Colon (tissue), 2 donors: ENCODE data around the gene HACD4.

ENCODE experiments used
- FAIRE-seq: peaks from 2 replicates; lab custom pipeline; 2012; peaks lifted over from hg19 to GRCh38; lab: Jason Lieb, UNC
- donor health status: control.
- donor health status: control.

HACD4 gene

GRCh38 chr9:21031091-21031807 is at the start of gene HACD4:
HACD4 (minus strand) TSS chr9:21031640; CDS start chr9:21031590, 50 bp downstream.
- FAIRE-seq: no peak

GRCh38 chr9:21080793-21081192 is 49.4 kb upstream of the HACD4 start:
- FAIRE-seq: no peak

GRCh38 chr9:21078702-21079101 is 47.3 kb upstream of the HACD4 start:
- FAIRE-seq: no peak

DNA sequence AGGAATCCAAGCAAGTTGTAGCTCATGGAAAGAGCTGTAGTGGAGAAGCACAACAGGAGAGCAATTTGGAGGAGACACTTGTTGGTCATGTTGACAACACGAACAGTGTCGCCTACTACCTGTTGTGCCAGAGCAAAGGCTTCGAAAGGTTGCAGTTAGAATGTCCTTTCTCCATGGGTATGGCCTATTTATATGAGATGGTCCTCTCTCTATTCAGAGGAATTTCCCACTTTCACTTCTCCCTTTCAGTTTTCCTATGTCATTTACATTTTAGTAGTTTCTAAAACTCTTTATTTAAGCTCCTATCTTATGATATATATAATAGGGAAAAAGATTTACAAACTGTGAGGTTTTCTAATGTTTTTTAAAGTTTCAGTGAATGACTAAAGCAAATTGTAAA is 46.3 kb upstream of the HACD4 start, which contains the start of gene IFNB1:
TSS of gene IFNB1 (minus strand) at position 162 of the 400 bp plus-strand sequence. CDS start at position 89, 73 bp downstream.
- FAIRE-seq: no peak

GRCh38 chr9:21075484-21075883 is 44.0 kb upstream of the HACD4 start:
- FAIRE-seq: no peak

DNA sequence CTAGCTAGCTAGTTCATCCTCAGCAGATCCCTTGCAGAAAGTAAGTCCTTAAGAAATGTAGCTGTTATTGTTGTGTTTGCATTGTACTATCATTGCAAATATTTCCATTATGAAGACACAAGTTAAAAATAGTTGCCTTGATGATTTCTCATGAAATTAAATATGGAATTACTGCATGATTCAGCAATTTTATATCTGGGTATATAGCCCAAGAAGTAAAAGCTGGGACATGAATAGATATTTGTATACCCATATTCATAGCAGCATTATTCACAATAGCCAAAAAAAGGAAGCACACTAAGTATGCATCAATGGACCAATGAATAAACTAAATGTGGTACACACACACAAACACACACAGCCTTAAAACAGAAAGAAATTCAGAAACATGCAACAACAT is 39.5 kb upstream of the HACD4 start:
- no peak for FAIRE-seq

DNA sequence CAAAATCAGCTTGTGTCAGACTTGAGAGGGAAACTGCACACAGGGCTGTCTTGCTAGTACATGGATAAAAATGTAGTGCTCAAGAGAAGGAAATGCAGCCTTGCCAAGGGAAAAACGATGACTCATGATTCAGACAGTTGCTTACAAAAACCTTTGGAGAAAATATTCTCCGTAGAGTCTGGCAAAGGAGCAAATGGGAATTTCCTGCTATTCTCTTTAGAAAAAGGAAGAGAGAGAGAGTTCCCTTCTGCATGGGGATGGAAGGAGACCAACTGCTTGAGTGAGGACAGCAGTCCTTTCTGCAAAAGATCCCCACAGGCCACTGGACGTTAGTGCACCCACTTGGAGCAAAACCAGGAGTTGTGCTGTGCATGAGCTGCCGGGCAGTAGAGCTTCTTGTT is 38.7 kb upstream of the HACD4 start:
- FAIRE-seq: no peak

DNA sequence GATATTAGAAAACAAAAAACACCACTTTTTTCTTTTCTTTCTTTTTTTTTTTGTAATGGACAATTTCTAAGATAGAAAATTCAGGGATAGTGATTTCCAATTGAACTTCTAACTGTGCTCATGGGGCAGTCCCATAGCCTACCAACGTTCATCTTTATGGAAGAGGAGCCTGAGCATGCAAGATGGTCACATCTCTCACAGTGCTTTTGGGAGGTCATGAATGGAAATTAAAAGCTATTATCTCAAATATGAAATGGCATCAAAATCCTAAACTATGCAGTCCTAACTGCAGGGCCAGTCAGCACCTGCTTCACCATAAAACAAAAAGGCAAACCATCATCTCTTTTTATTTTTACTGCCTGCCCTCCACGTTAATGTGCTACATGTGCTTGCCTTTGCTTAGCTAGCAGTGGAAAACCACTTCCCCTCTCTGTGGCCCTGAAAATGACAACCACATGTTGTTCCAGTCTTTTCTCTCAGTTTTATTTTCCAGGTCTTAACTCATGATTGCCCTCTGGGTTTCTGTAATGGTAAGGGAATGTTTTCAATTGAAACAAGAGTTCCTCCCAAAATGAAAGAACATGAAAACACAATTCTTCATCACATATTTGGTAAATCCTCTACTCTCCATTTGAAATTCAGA is 29.6 kb upstream of the HACD4 start:
- no peak for FAIRE-seq

DNA sequence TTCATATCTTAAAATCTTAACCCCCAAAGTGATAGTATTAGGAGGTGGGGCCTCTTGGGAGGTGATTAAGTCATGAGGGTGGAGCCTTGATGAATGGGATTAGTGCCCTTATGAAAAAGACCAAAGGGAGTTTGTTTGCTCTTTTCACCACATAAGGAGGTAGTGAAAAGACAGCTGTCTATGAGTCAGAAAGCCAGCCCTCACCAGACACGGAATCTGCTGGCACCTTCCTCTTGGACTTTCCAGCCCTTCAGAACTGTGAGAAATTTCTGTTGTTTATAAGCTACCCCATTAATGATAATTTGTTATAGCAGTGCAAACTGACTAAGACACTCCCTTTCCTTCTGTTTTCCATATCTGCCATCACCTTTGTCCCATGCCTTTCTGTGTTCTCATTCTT is 25.5 kb upstream of the HACD4 start:
- no peak for FAIRE-seq

- FAIRE-seq: no peak
These were observed 22.4 kb upstream of the HACD4 start for GRCh38 chr9:21053851-21054250.

DNA sequence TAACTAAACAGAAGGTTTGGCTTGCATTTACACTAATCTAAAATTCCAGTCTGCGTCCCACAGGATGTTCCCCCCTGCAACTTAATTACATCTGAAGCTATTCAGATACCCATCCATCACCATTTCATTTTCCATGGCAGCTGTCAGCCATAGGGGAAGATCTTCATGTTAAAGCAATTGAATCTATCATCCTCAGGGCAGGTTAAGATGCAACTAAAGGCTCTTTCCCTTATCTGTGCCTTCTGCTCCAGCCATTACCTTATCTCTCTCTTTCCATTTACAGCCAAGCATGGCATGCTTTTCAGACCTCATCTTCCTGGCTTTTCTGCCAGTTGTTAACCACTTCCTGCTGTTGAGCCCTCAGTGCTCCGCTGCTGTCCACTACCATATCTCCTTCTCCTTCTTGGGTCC is 15.8 kb upstream of the HACD4 start:
- FAIRE-seq: no peak

DNA sequence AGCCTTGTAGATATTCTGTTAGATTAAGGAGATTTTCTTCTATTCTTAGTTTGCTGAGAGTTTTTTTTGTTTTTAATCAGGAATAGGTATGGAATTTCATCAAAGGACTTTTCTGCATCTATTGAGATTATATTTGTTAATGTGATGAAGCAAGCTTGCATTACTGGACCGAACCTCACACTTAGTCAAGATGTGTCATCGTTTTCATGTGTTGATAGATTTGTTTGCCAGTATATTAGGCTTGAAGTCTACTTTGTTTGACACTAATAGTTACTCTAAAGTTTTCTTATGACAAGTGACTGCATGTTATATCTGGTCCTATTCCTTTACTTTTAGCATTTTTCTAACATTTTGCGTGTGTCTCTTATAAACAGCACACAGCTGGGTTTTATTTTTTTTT is 12.4 kb upstream of the HACD4 start:
- FAIRE-seq: no peak

- no peak for FAIRE-seq
These were observed 11.0 kb upstream of the HACD4 start for GRCh38 chr9:21042466-21042865.

DNA sequence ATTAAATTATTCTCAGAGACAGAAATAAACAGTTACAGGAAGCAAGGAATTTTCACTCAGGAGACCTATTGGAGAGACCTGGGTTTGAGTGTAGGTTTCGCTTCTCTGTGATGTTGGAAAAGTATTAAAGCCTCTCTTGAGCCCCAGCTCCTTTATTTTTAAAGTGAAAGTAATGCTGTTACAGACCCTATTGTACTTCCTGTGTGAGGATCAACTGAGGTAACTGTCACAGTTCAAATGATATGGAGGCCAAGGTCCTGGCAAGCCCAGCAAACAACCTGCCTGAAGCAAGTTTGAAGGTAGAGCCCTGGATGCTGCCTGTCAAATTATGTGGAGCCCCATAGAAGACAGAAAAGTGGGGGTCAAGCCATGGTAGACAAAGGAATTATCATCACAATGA is 7.9 kb upstream of the HACD4 start:
- no peak for FAIRE-seq

DNA sequence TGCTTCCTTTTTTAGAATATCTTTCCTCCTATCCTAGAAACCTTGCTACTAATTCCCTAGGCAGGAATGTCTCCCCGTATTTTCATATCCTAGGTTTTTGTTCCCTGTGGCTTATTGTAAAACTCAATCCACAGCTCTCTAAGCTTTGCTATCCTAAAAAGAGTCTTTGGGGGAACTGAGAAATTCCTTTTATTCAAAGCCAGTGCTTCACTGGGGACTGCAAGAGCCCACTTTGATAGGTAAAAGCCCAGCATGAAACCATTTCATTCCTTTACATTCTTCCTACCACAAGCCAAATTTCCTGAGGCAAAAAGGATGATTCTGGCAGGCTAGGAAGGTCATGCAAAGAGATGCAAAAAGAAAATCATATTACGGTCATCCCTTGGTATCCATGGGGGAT is 5.8 kb upstream of the HACD4 start:
- no peak for FAIRE-seq

DNA sequence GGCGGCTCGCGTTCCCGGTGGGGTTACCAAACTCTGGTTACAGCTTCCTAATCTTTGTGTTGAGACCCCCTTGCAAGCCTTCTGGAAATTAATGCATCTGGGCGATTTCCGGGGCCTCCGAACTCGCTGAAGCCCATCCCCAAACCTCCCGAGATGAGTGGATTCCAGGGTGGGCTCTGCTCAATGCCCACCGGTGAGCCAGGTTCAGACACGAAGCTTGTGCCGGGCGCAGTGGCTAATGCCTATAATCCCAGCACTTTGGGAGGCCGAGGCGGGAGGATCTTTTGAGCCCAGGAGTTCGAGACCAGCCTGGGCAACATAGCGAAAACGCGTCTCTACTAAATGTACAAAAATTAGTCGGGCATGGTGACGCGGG is 356 bp upstream of the HACD4 start:
- FAIRE-seq: no peak

GRCh38 chr9:21030389-21031035 is 928 bp downstream of the HACD4 start:
- FAIRE-seq: no peak

GRCh38 chr9:21029661-21030060 is 1.8 kb downstream of the HACD4 start:
- FAIRE-seq: no peak

- no peak for FAIRE-seq
These were observed 3.0 kb downstream of the HACD4 start for GRCh38 chr9:21028466-21028865.

DNA sequence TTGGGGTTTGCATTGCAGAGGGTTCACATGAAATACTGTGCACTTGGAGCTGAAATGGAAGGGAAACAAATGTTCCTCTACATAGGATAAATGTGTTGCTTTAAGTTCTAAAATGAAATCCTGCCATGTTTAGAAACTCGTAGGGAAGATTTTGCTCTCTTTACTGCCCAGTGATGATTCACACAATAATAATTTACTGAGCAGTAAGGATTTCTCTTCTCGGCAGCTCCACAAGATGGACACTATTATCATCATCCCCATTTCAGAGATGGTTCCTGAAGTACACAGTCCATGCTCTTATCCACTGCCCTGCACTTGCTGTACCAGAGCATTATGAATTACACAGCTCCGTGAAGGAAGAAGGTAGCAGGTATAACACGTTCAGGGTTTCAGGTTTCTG is 4.1 kb downstream of the HACD4 start:
- no peak for FAIRE-seq

DNA sequence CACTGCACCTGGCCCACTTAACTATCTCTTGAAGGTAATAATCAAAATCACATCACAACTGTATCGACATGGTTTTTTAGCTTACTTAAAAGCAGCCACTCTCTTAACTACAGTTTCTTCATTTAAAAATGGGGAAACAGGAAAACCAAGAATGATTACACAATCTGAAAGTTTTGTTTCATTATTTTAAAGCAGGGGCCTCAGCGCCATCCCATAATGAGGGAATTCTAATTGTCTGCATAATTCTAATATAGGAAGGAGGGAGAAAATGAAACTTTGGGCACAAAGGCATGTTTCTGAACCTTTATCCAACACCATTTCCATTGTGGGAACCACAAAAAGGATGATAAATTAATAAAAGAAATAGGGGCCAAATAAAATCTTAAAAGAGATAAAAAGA is 7.6 kb downstream of the HACD4 start:
- no peak for FAIRE-seq

GRCh38 chr9:21018177-21018576 is 13.3 kb downstream of the HACD4 start:
- FAIRE-seq: no peak

DNA sequence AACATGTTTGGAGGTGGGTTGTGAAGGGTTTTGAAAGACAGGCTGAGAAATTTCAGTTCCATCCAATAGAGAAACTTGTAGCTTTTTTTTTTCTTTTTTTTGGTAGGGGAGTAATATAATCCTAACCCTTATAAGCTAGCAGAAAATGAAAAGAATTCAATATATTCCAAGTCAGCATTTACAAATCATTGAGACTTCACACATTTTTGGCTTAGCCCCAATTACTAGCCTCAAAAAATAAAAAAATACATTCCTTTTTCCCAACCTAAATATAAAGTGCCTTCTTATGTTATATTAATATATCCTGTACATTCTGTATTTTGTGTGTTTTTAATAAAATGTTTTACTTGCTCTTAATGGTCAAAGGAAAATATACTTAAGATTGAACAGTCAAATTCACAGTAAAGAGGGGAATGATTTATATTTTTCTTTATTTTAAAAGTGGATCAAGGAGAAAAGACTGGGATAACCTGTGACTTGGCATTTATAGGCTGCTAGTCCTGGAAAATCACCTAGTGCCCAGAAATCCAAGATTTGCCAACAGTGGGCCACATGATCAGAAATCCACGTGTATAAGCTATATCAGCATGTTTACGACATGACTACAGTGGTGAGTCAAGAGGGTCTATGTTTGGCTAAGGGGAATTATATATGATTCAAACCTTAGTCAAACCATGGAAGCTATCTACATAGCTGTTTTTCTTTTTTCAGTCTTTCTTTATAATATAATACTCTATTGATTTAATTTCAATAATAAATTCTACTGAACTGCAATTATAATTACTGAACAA is 14.5 kb downstream of the HACD4 start:
- peak; percentile 36 for FAIRE-seq
